22Rv1 (cell line): ENCODE measurements around the gene RER1.

Experiments
- CTCF ChIP-seq: fragments of 450-650 bp; IDR thresholded peaks from 2 replicates; pipeline ENCODE4 v1.5.1; 2017; ENCODE audit warnings: mild to moderate bottlenecking
- ZFX ChIP-seq: fragments of 450-650 bp; IDR thresholded peaks from 2 replicates; pipeline ENCODE4 v1.6.1; 2017; ENCODE audit warnings: antibody characterized with exemption, borderline replicate concordance

DNA sequence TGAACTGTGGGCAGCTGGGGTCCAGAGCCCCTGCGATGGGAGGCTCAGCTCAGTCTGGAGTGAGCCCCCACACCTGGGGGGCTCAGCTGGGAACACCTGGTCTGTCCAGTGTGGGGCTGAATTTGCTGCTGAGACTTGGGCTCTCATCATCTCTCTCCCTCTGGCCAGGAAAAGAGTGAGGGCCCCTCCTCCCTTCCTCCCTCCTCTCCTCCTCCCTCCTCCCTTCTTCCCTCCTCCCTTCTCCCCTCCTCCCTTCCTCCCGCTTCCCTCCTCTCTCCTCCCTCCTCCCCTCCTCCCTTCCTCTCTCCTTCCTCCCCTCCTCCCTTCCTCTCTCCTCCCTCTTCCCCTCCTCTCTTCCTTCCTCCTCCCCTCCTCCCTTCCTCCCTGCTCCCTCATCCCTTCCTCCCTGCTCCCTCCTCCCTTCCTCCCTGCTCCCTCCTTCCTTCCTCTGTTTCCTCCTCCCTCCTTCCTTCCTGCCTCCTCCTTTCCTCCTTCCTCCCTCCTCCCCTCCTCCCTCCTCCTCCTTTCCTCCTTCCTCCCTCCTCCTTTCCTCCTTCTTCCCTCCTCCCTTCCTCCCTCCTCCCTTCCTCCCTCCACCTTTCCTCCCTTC, 44.2 kb downstream of the RER1 start:
- TF ChIP-seq CTCF (no peak), ZFX (no peak)
